Loucy (cell line): ENCODE measurements around the gene PAK1.

Source experiments
- H2AFZ ChIP-seq: fragments of 200-600 bp; sonication (generic); 2 replicates; pipeline ENCODE4 v1.6.0; 2016; ENCODE audit warnings: antibody characterized with exemption, mild to moderate bottlenecking, low read length, moderate library complexity
- H3F3A ChIP-seq: fragments of 200-600 bp; 2 replicates; pipeline ENCODE4 v1.6.0; 2016; ENCODE audit warnings: antibody characterized with exemption, low read depth, mild to moderate bottlenecking
- H3K27me3 ChIP-seq: fragments of 200-600 bp; sonication (generic); 2 replicates; pipeline ENCODE4 v1.6.1; 2014; ENCODE audit warnings: low read length, mild to moderate bottlenecking; ENCODE audit not compliant: insufficient read depth, poor library complexity, severe bottlenecking
- H3K36me3 ChIP-seq: fragments of 200-600 bp; sonication (generic); 2 replicates; pipeline ENCODE4 v1.6.1; 2016; ENCODE audit warnings: low read length; ENCODE audit not compliant: insufficient read depth
- H3K4me1 ChIP-seq: fragments of 200-600 bp; sonication (generic); 2 replicates; pipeline ENCODE4 v1.5.1; 2014; ENCODE audit warnings: low read length, mild to moderate bottlenecking; ENCODE audit not compliant: insufficient read depth, poor library complexity, severe bottlenecking
- H3K4me2 ChIP-seq: fragments of 200-600 bp; sonication (generic); 2 replicates; pipeline ENCODE4 v1.6.0; 2014; ENCODE audit warnings: antibody characterized with exemption, low read length, low read depth, mild to moderate bottlenecking; ENCODE audit not compliant: poor library complexity, severe bottlenecking
- H3K4me3 ChIP-seq: fragments of 200-600 bp; sonication (generic); 2 replicates; pipeline ENCODE4 v1.5.1; 2014; ENCODE audit warnings: low read length, mild to moderate bottlenecking, mixed read lengths; ENCODE audit not compliant: poor library complexity, severe bottlenecking
- H3K79me2 ChIP-seq: fragments of 200-600 bp; sonication (generic); 2 replicates; pipeline ENCODE4 v1.6.1; 2014; ENCODE audit warnings: low read length; ENCODE audit not compliant: insufficient read depth
- H3K9ac ChIP-seq: fragments of 200-600 bp; sonication (generic); 2 replicates; pipeline ENCODE4 v1.6.0; 2014; ENCODE audit warnings: mild to moderate bottlenecking, low read depth, low read length, moderate library complexity; ENCODE audit not compliant: poor library complexity, severe bottlenecking
- H3K9me2 ChIP-seq: fragments of 200-600 bp; sonication (generic); replicated peaks from 2 replicates; pipeline ENCODE4 v1.6.1; 2016; ENCODE audit warnings: low read depth, low read length, mixed read lengths
- H3K9me3 ChIP-seq: fragments of 200-600 bp; sonication (generic); 2 replicates; pipeline ENCODE4 v1.6.1; 2014; ENCODE audit warnings: mild to moderate bottlenecking, antibody characterized with exemption, low read length, low read depth; ENCODE audit not compliant: insufficient read depth
- H4K20me1 ChIP-seq: fragments of 200-600 bp; sonication (generic); 2 replicates; pipeline ENCODE4 v1.6.0; 2014; ENCODE audit warnings: antibody characterized with exemption, low read length, mild to moderate bottlenecking; ENCODE audit not compliant: insufficient read depth, poor library complexity, severe bottlenecking
- EZH2phosphoT487 ChIP-seq: fragments of 200-600 bp; IDR thresholded peaks from 2 replicates; pipeline ENCODE4 v1.6.1; 2018; ENCODE audit warnings: antibody characterized with exemption, mild to moderate bottlenecking, moderate library complexity, borderline replicate concordance
- TF ChIP-seq, protein P1 (sequence below): fragments of 200-600 bp; sonication (generic); conservative IDR thresholded peaks from 2 replicates; pipeline ENCODE4 v1.5.1; 2014; ENCODE audit warnings: mild to moderate bottlenecking, antibody characterized with exemption, low read length

The PAK1 gene

DNA sequence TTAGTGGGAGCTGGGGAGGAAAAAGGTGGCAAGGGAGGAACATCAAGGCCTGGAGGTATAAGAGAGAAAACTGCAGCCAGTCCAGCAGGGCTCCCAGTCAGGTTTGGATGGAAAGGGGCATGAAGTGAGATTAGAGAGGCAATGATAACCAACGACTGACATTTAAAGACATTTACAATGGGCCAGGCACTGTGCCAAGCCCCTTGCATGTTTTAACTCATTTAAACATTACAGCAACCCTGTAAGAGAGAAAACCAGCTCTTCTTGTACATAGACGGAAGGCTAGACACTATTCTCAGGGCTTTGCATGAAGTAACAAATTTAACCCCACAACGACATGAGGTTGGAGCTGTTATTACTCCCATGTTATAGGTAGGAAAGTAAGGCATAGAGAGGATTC is 32.1 kb upstream of the PAK1 start:
- TF ChIP-seq, protein P1, sequence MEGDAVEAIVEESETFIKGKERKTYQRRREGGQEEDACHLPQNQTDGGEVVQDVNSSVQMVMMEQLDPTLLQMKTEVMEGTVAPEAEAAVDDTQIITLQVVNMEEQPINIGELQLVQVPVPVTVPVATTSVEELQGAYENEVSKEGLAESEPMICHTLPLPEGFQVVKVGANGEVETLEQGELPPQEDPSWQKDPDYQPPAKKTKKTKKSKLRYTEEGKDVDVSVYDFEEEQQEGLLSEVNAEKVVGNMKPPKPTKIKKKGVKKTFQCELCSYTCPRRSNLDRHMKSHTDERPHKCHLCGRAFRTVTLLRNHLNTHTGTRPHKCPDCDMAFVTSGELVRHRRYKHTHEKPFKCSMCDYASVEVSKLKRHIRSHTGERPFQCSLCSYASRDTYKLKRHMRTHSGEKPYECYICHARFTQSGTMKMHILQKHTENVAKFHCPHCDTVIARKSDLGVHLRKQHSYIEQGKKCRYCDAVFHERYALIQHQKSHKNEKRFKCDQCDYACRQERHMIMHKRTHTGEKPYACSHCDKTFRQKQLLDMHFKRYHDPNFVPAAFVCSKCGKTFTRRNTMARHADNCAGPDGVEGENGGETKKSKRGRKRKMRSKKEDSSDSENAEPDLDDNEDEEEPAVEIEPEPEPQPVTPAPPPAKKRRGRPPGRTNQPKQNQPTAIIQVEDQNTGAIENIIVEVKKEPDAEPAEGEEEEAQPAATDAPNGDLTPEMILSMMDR = no peak
- TF ChIP-seq EZH2phosphoT487 = no peak
- no peaks in the 10 kb centered on the region for H3F3A ChIP-seq
- H3K27me3 ChIP-seq = no peaks in the 10 kb centered on the region
- no peaks in the 10 kb centered on the region for H3K9me3 ChIP-seq
- no peaks in the 10 kb centered on the region for H3K9me2 ChIP-seq
- H3K36me3 ChIP-seq = no peaks in the 10 kb centered on the region
- H2AFZ ChIP-seq = no peak overlapping the region
- no peaks in the 10 kb centered on the region for H3K79me2 ChIP-seq
- H3K9ac ChIP-seq = no peak overlapping the region
- H3K4me3 ChIP-seq = no peak overlapping the region
- peaks cover 21% of the 10 kb centered on the region for H3K4me1 ChIP-seq
- H3K4me2 ChIP-seq = no peak overlapping the region
- H4K20me1 ChIP-seq = no peaks in the 10 kb centered on the region

DNA sequence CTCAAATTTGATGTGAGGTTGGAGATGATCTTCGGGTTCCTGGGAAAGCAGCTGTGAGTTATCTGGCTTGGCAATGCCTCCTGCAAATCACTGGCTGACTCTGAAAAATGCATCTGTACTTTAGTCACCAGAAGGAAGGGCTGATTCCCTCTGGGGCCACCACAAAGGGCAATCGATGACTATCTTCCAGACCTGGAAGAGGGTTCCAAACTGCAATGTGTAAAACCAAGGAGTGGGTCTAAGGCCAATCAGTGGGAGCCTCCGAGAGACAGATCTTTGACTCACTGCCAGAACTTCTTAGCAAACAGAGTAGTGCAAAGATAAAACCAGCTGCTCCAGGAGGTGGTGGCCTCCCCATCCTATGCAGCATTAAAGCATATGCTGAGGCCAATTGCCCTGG is 29.1 kb upstream of the PAK1 start:
- Histone ChIP-seq H3K4me3 (no peak overlapping the region), H3K27me3 (no peaks in the 10 kb centered on the region), H3K9me3 (no peaks in the 10 kb centered on the region), H3K79me2 (no peaks in the 10 kb centered on the region), H3K4me2 (no peak overlapping the region), H2AFZ (no peak overlapping the region), H3F3A (no peaks in the 10 kb centered on the region), H4K20me1 (no peaks in the 10 kb centered on the region), H3K9me2 (no peaks in the 10 kb centered on the region), H3K9ac (no peak overlapping the region), H3K36me3 (no peaks in the 10 kb centered on the region), H3K4me1 (peaks cover 21% of the 10 kb centered on the region)
- TF ChIP-seq, protein P1 = no peak
- no peak for TF ChIP-seq EZH2phosphoT487

DNA sequence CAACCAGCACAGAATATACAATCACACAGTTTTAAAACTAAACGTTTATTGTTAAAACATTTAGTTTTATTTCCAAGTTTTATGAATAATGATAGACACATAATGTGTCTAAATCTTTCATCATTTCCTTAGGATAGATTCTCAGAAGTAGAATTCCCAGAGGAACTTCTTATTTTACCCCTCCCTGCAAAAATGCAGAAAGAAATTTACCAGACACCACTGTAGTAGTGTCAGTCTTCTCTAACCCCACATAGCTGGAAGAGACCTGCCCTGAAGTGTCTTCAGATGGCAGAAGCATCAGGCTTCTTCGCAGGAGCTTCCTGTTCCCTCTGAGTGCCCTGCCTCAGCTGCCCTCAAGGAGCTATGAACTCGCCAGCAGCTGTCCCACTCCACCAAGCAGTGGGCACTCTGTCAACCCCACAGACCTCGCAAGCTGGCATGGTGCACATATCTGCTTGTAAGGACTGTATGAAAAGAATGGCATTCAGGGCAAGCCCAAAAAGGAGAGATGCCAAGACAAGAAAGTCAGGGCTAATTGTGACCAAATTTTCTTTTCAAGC is 28.5 kb upstream of the PAK1 start:
- no peaks in the 10 kb centered on the region for H4K20me1 ChIP-seq
- H3K4me3 ChIP-seq = no peak overlapping the region
- H3K9ac ChIP-seq = no peak overlapping the region
- H3K4me2 ChIP-seq = no peak overlapping the region
- no peaks in the 10 kb centered on the region for H3K27me3 ChIP-seq
- H3K79me2 ChIP-seq = no peaks in the 10 kb centered on the region
- H2AFZ ChIP-seq = no peak overlapping the region
- no peaks in the 10 kb centered on the region for H3K36me3 ChIP-seq
- TF ChIP-seq, protein P1 = no peak
- TF ChIP-seq EZH2phosphoT487 = no peak
- H3K9me3 ChIP-seq = no peaks in the 10 kb centered on the region
- H3K9me2 ChIP-seq = no peaks in the 10 kb centered on the region
- H3K4me1 ChIP-seq = peaks cover 21% of the 10 kb centered on the region
- H3F3A ChIP-seq = no peaks in the 10 kb centered on the region
